ENCODE data around the gene TM4SF1.

DNA sequence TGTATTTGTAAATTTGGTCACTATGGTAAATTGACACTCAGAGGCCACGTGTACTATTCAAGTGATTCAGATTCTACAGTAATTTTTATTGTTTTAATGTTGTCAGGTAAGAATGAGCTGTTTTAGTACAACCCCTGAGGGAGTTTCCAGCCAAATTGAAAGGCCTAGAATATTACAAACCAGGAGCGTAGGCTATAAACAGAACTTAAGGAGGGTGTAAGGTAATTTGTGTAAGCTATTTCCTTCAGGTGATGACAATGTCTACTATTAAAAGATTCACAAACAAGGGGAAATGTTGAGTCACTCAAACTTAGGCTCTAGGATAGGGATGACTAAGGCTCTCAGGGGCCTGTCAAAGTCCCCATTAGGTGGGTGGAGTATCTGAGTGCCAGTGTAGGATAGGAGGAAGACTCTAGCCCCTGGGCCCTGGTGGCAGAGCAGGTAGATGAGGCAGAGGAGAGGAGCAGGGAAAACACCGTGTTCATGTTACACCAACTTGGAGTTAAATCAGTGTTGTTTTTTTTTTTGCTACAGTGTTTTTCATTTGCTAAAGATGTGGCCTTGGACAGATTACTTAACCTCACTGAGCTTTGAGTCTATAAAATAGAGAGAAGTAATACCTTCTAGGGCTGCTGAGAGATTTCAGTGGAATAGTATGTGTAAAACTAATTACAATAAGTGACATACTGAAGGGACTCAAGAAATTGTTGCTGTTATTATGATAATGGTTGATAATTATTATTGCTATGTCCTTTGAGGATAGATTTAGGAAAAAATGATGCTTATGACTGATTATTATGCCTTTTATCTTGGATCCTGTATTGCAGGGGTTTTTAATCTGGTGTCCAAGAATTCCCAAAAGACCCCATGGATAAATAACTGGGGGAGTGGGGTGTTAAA is 10.3 kb downstream of the TM4SF1 start:
- TF ChIP-seq, protein P1, sequence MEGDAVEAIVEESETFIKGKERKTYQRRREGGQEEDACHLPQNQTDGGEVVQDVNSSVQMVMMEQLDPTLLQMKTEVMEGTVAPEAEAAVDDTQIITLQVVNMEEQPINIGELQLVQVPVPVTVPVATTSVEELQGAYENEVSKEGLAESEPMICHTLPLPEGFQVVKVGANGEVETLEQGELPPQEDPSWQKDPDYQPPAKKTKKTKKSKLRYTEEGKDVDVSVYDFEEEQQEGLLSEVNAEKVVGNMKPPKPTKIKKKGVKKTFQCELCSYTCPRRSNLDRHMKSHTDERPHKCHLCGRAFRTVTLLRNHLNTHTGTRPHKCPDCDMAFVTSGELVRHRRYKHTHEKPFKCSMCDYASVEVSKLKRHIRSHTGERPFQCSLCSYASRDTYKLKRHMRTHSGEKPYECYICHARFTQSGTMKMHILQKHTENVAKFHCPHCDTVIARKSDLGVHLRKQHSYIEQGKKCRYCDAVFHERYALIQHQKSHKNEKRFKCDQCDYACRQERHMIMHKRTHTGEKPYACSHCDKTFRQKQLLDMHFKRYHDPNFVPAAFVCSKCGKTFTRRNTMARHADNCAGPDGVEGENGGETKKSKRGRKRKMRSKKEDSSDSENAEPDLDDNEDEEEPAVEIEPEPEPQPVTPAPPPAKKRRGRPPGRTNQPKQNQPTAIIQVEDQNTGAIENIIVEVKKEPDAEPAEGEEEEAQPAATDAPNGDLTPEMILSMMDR (IDR thresholded peaks at IDR 0.05), result no peak
- no peak for TF ChIP-seq POLR2A (IDR thresholded peaks at IDR 0.05)
